Stimulated activated CD4-positive, alpha-beta T cell treated with anti-CD3 and anti-CD28 coated beads, TNF-alpha, amount 100 ng/mL, for 1 hour (primary cell): ENCODE results near the gene MIDN.

Source experiments
- DNase-seq, 3 donors: peaks; one replicate each; pipeline ENCODE4 v3.0.0-alpha.2; 2020; ENCODE audit warnings: low read depth in 3 of 3, low spot score in 1 of 3

MIDN gene

GRCh38 chr19:1232652-1233072, 15.7 kb upstream of the MIDN start:
- DNase-seq = no peak

- no peak for DNase-seq
These were observed 15.2 kb upstream of the MIDN start for GRCh38 chr19:1233115-1233667.

DNA sequence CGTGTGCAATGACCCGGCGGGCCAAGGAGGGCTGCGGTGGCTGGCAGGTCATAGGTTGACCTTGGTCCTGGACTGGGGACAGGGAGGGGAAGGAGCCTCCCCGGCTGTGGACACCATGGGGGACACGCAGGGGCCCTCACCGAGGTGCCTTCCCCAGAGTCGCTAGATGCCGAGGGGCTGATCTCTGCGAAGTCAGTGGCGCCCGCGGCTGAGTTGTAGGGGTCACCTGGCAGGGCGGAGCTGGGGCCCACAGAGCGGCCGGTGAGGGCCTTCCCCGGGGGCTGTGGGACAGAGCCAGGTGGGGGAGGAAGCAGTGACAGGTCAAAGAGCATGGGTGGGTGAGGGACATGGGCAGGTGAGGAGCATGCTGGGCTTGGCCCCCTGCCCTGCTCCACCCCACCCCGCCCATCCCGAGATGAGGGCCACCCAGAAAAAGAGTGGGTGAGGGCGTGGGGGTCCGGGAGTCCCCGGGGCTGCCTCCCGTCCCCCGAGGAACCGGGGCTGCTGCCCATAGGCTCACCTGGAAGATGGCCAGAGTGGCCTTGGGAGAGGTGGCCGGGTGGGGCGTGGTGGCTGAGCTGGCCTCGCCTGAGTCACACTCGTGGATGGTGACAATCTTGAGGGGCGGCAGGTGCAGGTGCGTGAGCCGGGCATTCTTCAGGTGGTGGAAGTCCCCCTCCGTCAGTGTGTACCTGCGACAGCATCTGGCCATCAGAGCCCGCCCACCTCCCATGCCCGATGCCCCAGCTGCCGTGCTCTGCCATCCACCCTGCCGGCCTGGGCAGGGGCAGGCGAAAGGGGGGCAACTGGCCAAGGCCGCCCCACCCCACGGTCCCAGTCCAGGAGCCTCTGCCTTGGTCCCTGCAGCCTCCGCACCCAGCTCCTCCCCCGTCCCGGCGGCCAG, 14.1 kb upstream of the MIDN start:
- DNase-seq = no peak

DNA sequence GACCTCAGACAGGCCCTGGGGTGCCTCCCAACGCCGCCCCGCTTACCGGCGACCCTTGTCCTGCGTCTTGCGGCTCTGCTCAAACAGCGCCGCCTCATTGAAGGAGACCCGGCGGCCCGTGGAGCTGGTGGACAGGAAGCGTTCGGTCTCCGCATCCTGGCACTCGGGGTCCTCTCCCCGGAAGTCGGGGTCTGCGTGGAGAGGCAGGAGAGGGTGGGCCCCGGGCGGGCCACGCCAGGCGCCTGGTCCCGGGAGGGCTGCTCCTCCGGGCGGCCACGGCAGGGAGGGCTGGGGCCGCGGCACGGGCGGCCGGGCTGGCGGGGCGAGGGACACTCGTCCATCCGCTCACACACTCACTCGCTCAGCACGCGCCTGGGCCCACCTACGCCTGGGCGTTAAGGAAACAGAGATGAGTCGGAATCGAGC, 13.4 kb upstream of the MIDN start:
- no peak for DNase-seq

- no peak for DNase-seq
These were observed 12.5 kb upstream of the MIDN start for GRCh38 chr19:1235625-1236538.

GRCh38 chr19:1236576-1236975, 11.8 kb upstream of the MIDN start:
- no peak for DNase-seq

DNA sequence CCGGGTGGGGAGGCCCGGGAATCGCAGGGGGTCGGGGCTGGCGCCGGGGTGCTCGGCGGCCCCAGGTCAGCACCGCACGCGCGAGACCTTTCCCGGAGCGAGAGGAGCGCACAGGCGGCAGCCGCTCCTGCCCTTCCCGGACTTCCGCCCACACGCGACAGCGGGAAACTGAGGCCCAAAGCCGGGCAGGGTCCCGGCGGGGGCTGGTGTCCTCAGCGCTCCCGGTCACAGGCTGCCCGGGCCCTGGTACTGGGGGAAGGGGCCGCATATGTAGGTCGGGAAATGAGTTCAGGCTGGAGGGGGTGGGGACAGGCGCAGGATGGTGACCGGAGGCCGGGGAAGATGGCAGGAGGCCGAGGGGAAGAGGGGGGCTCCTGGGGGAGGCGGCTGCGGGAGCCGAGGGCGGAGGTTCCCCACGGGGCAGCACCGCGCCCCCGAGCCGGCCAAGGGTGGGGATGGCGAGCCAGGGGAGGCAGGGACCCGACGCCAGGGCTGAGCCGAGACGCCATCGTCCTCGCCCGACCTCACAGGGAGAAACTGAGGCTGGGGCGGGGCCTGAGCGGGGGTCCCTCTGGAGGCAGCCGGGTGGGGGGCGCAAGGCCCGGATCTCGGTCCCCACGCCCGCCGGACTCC, 11.2 kb upstream of the MIDN start:
- DNase-seq = no peak

DNA sequence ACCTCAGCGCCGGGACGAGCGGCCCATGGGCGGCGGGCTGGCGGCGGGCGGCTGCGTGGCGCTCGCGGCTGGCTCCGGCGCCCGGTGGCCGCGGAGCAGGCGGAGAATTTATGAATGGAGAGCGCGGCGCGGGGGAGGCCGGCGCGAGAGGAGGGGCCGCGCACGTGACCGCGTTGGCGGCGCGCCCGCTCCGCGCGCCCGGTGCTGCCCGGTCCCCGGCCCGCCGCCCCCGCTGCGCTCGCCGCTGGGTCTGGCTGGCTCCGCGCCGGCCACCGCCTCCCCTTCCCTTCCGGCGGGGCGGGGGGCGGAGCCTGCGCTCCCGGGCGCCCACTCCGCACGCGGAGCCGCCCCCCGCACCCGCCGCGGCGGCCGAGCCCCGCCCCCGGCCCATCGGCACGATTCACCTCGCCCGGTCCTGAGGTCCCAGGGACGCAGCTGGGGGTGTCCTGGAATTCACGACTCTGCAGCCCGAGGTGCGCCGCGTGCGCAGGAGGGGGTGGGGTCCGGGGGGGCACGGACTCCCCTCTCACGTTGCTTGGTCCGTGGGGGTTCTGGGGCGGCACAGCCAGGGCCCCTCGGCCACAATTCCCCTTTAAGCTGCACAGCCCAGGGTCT, 10.5 kb upstream of the MIDN start, which contains the start of gene CBARP:
Gene CBARP, minus strand, starts transcription at position 252 of the 615 bp plus-strand sequence. CDS start 1,905 bp downstream, outside the sequence.
- DNase-seq = no peak

GRCh38 chr19:1238369-1239303, 9.7 kb upstream of the MIDN start:
- no peak for DNase-seq

DNA sequence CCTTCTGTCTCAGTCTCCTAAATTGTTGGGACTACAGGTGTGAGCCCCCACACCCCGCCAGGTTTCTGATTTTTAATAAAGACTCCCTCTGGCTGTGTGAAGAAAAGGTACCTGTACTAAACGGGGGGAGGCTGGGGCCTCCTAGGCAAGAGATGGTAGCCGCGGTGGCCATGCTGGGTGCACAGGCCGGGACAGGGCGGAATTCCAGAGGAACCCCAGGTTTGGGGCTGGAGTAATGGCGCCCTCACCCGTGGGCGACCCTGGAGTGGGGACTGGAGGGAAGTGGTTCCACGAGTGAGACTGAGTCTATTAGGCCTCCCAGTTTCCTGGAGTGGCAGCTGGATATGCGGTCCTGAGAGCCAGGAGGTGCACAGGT, 9.0 kb upstream of the MIDN start:
- no peak for DNase-seq

DNA sequence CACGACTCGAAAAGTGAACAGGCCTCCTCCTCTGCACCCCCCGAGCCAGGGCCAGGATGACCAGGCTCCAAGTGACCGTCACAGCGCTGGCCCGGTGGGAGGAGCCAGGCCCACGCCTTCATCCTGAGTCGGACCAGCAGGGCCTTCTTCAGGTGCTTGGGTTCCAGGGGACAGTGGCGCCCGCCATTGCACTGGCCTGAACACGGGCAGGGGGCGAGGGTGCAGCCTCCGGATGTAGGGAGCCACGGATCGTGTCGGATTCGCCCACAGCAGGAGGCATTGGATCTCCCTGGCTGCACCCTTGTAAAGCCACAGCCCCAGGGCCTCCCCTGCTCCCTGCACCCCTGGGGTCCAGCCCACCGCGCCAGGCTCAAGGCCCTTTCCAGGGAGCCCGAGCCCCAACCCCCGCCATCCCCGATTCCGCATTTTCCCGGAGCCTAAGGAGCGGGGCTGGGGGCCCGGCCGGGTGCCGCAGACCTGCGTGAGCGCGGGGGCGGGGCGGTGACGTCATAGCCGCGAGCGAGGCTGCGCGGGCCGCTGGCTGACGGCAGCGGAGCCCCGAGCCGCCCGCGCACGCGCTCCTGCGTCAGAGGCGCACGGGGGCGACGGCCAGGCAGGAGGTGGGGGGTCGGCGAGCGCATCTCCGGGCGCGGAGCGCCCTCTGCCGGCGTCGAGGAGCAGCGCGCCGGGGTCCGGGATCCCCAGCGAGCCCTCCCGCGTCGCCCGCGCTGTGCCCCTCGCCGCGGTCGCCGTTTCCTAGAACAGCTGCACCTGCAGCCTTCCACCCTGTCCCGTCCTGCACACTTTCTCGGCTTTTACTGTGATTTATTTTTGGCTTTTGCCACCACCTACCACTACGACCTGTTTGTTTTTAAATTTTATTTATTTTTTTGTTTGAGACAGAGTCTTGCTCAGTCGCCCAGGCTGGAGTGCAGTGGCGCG, 8.3 kb upstream of the MIDN start:
- peak; percentile 77 to 91 (median 91) for DNase-seq

DNA sequence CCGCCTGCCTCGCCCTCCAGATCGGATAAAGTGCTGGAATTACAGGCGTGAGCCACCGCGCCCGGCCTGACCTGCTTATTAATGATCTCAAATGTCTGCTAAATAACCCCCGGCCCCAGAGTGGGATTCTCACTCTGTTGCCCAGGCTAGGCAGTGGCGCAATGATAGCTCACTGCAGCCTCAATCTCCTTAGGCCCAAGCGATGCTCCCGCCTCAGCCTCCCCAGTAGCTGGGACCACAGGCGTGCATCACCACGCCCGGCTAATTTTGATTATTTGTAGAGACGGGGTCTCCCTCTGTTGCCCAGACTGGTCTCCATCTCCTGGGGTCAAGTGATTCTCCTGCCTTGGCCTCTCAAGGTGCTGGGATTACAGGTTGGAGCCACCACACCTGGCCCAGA, 7.5 kb upstream of the MIDN start:
- DNase-seq = no peak

DNA sequence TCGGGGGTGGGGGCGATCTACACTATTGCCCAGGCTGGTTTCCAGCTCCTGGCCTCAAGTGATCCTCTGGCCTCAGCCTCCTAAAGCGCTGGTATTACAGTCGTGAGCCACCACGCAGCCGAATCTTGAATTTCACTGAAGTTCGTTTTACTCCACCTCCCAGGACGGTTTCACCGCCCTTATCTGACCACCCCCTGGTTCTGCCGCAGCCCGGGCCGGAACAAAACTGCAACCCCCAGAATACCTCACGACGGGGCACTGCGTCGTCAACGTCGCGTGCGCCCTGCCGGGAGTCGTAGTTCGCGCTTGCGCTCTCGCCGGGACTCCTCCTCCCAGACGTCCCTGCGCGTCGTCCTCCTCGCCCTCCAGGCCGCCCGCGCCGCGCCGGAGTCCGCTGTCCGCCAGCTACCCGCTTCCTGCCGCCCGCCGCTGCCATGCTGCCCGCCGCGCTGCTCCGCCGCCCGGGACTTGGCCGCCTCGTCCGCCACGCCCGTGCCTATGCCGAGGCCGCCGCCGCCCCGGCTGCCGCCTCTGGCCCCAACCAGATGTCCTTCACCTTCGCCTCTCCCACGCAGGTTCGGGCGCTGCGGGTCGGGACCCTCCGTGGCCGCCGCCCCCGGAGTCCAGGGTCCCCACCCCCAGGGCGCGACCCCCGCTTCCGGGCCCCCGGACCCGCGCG, 6.8 kb upstream of the MIDN start, which contains the start of gene ATP5F1D:
Gene ATP5F1D, plus strand, starts transcription at position 335 of the 679 bp plus-strand sequence. Its CDS starts 100 bp downstream, at position 435.
- DNase-seq = peak; percentile 72 to 90 (median 83)

GRCh38 chr19:1243768-1244692, 4.4 kb upstream of the MIDN start:
- DNase-seq = peak; percentile 71 to 78 (median 77)

GRCh38 chr19:1244693-1245451, 3.5 kb upstream of the MIDN start:
- DNase-seq = no peak
